Suprapubic skin (tissue), 4 donors: ENCODE data around the gene ASPDH. TPM values are rescaled to one million over a fixed set of nuclear protein-coding genes. Genes with fewer than 3 reads are reported as not detected.

Experiments used
- DNase-seq, 2 donors: peaks; one replicate each; pipeline ENCODE4 v3.0.0-alpha.2; 2019; ENCODE audit warnings: low spot score in 2 of 2
- H3K27ac ChIP-seq: fragments of 200-600 bp; sonication (generic); one replicate; pipeline ENCODE4 v1.5.1; 2019
- H3K27me3 ChIP-seq: fragments of 200-600 bp; sonication (generic); one replicate; pipeline ENCODE4 v1.5.1; 2019
- H3K36me3 ChIP-seq: fragments of 200-600 bp; sonication (generic); one replicate; pipeline ENCODE4 v1.5.1; 2019
- H3K4me1 ChIP-seq: fragments of 200-600 bp; sonication (generic); one replicate; pipeline ENCODE4 v1.5.1; 2019
- H3K4me3 ChIP-seq: fragments of 200-600 bp; sonication (generic); one replicate; pipeline ENCODE4 v1.5.1; 2019; ENCODE audit warnings: mild to moderate bottlenecking
- H3K9me3 ChIP-seq: fragments of 200-600 bp; sonication (generic); one replicate; pipeline ENCODE4 v1.5.1; 2019
- CTCF ChIP-seq, 2 donors: fragments of 200-600 bp in 1 of 2; fragments of 450-650 bp in 1 of 2; sonication (generic) in 1 of 2; IDR thresholded peaks; one replicate each; pipeline ENCODE4 v1.5.1; 2016 to 2019; ENCODE audit warnings: antibody characterized with exemption in 2 of 2, mild to moderate bottlenecking in 1 of 2, moderate library complexity in 1 of 2
- EP300 ChIP-seq: sonication (generic); formaldehyde crosslinking; IDR thresholded peaks from one replicate; pipeline ENCODE4 v1.6.1; 2017; ENCODE audit warnings: antibody characterized with exemption
- POLR2A ChIP-seq, 2 donors: fragments of 450-650 bp; IDR thresholded peaks; one replicate each; pipeline ENCODE4 v1.6.1; 2017; ENCODE audit warnings: antibody characterized with exemption in 2 of 2, mild to moderate bottlenecking in 2 of 2, moderate library complexity in 2 of 2
- POLR2AphosphoS5 ChIP-seq, 3 donors: sonication (generic); formaldehyde crosslinking; IDR thresholded peaks; one replicate each; pipeline ENCODE4 v1.6.1; 2017; ENCODE audit warnings: antibody characterized with exemption in 3 of 3
- WGBS: methylation state at CpG from one replicate; pipeline ENCODE4 v1.1.5; 2018; 5-methylcytosine and 5-hydroxymethylcytosine counted together
- total RNA-seq, 4 donors: library from RNA; depleted of rRNA; stranded (reverse); fragments of >200 nt; gene quantifications; one replicate each; pipeline ENCODE4 v1.1.0, GENCODE V29; 2016

ASPDH gene
- total RNA-seq, 4 donors from 2014 or later, result not detected

GRCh38 chr19:50488389-50489194 is 25.1 kb downstream of the ASPDH start:
- Histone ChIP-seq H3K4me1 (no peaks in the 10 kb centered on the region), H3K9me3 (no peaks in the 10 kb centered on the region), H3K27ac (no peak overlapping the region), H3K27me3 (peaks cover 49% of the 10 kb centered on the region), H3K4me3 (no peak overlapping the region), H3K36me3 (peaks cover 1% of the 10 kb centered on the region)
- DNase-seq, result no peak
- 21% methylated on average over 13 of the region's 13 CpGs for WGBS
- no peak for TF ChIP-seq POLR2A (IDR thresholded peaks at IDR 0.05)

- 74% methylated on average over 18 of the region's 18 CpGs for WGBS
- Histone ChIP-seq H3K27ac (no peak overlapping the region), H3K9me3 (no peaks in the 10 kb centered on the region), H3K4me1 (no peaks in the 10 kb centered on the region), H3K27me3 (peaks cover 49% of the 10 kb centered on the region), H3K36me3 (peaks cover 16% of the 10 kb centered on the region), H3K4me3 (no peak overlapping the region)
- no peak for DNase-seq
- TF ChIP-seq POLR2A (IDR thresholded peaks at IDR 0.05) (no peak), CTCF (IDR thresholded peaks at IDR 0.05) (no peak), POLR2AphosphoS5 (IDR thresholded peaks at IDR 0.05) (no peak), EP300 (no peak)
Observed at GRCh38 chr19:50486823-50487515, 26.7 kb downstream of the ASPDH start.

- TF ChIP-seq CTCF (IDR thresholded peaks at IDR 0.05), result no peak
- TF ChIP-seq POLR2A (IDR thresholded peaks at IDR 0.05), result no peak
- TF ChIP-seq EP300, result no peak
- no peak for TF ChIP-seq POLR2AphosphoS5 (IDR thresholded peaks at IDR 0.05)
Observed at GRCh38 chr19:50485284-50485955, 28.3 kb downstream of the ASPDH start.

GRCh38 chr19:50482916-50483315 is 30.8 kb downstream of the ASPDH start:
- 84% methylated on average over 8 of the region's 10 CpGs for WGBS
- Histone ChIP-seq H3K4me3 (no peak overlapping the region), H3K9me3 (no peaks in the 10 kb centered on the region), H3K27me3 (peaks cover 12% of the 10 kb centered on the region), H3K4me1 (peaks cover 2% of the 10 kb centered on the region), H3K27ac (no peak overlapping the region), H3K36me3 (peaks cover 47% of the 10 kb centered on the region)
- no peak for TF ChIP-seq EP300
- TF ChIP-seq POLR2A (IDR thresholded peaks at IDR 0.05), result no peak
- TF ChIP-seq CTCF (IDR thresholded peaks at IDR 0.05), result no peak
- no peak for TF ChIP-seq POLR2AphosphoS5 (IDR thresholded peaks at IDR 0.05)
- no peak for DNase-seq

More at GRCh38 chr19:50485284-50485955, 28.3 kb downstream of the ASPDH start:
- H3K4me1 ChIP-seq, result no peaks in the 10 kb centered on the region
- H3K27ac ChIP-seq, result no peak overlapping the region
- H3K36me3 ChIP-seq, result peaks cover 31% of the 10 kb centered on the region
- no peaks in the 10 kb centered on the region for H3K9me3 ChIP-seq
- peaks cover 36% of the 10 kb centered on the region for H3K27me3 ChIP-seq
- H3K4me3 ChIP-seq, result no peak overlapping the region
- DNase-seq, result no peak
- 88% methylated on average over 10 of the region's 10 CpGs for WGBS

GRCh38 chr19:50482271-50482855 is 31.4 kb downstream of the ASPDH start:
- 78% methylated on average over 13 of the region's 16 CpGs for WGBS
- no peak overlapping the region for H3K27ac ChIP-seq
- H3K9me3 ChIP-seq, result no peaks in the 10 kb centered on the region
- no peak for DNase-seq
- H3K4me1 ChIP-seq, result peaks cover 7% of the 10 kb centered on the region
- H3K27me3 ChIP-seq, result peaks cover 7% of the 10 kb centered on the region
- H3K36me3 ChIP-seq, result peaks cover 47% of the 10 kb centered on the region
- no peak for TF ChIP-seq CTCF (IDR thresholded peaks at IDR 0.05)
- no peak for TF ChIP-seq POLR2A (IDR thresholded peaks at IDR 0.05)
- no peak for TF ChIP-seq EP300
- no peak for TF ChIP-seq POLR2AphosphoS5 (IDR thresholded peaks at IDR 0.05)
- H3K4me3 ChIP-seq, result no peak overlapping the region
